Ishikawa (cell line): ENCODE measurements around the gene COMP.
A peak's percentile ranks its signal among the peaks of the same experiment; 100 is the strongest.

Source experiments
- CREB1 ChIP-seq: IDR thresholded peaks from 2 replicates; pipeline ENCODE4 v1.6.1; 2012; ENCODE audit warnings: low read depth
- EGR1 ChIP-seq: IDR thresholded peaks from 2 replicates; pipeline ENCODE4 v1.6.1; 2012
- EP300 ChIP-seq: IDR thresholded peaks from 2 replicates; pipeline ENCODE4 v1.6.1; 2012; ENCODE audit warnings: borderline replicate concordance
- FOXM1 ChIP-seq: IDR thresholded peaks from 2 replicates; pipeline ENCODE4 v1.6.1; 2012; ENCODE audit warnings: low read depth, borderline replicate concordance
- MAX ChIP-seq: IDR thresholded peaks from 2 replicates; pipeline ENCODE4 v1.6.1; 2012
- NFIC ChIP-seq: IDR thresholded peaks from 2 replicates; pipeline ENCODE4 v1.6.1; 2012
- RAD21 ChIP-seq: IDR thresholded peaks from 2 replicates; pipeline ENCODE4 v1.6.1; 2012; ENCODE audit warnings: low read depth
- REST ChIP-seq: IDR thresholded peaks from 2 replicates; pipeline ENCODE4 v1.6.1; 2012; ENCODE audit warnings: low read depth, mild to moderate bottlenecking
- TAF1 ChIP-seq: IDR thresholded peaks from 2 replicates; pipeline ENCODE4 v1.6.1; 2012; ENCODE audit warnings: low read depth, mild to moderate bottlenecking
- TCF12 ChIP-seq: IDR thresholded peaks from 2 replicates; pipeline ENCODE4 v1.6.1; 2012; ENCODE audit warnings: low read depth
- TEAD4 ChIP-seq: IDR thresholded peaks from 2 replicates; pipeline ENCODE4 v1.6.1; 2012
- YY1 ChIP-seq: IDR thresholded peaks from 2 replicates; pipeline ENCODE4 v1.6.1; 2012; ENCODE audit warnings: low read depth
- ZBTB7A ChIP-seq: IDR thresholded peaks from 2 replicates; pipeline ENCODE4 v1.6.1; 2012; ENCODE audit warnings: low read depth

GRCh38 chr19:18761531-18762110 is 29.5 kb downstream of the COMP start:
- TF ChIP-seq FOXM1: 0 out of 2 replicates have a peak, but pooled peaks have one; percentile 16
- no peak for TF ChIP-seq YY1
- no peak for TF ChIP-seq MAX
- TF ChIP-seq TAF1: no peak
- no peak for TF ChIP-seq REST
- no peak for TF ChIP-seq TEAD4
- TF ChIP-seq RAD21: no peak
- TF ChIP-seq EP300: no peak; the same call in 1 of the 2 replicates
- no peak for TF ChIP-seq TCF12
- TF ChIP-seq EGR1: no peak
- no peak for TF ChIP-seq CREB1
- no peak for TF ChIP-seq ZBTB7A
- peak; percentile 58; the same call in 1 of the 2 replicates for TF ChIP-seq NFIC
